B cell (primary cell): ENCODE results near the gene CD300LD. TPM values are rescaled to one million over a fixed set of nuclear protein-coding genes. Genes with fewer than 3 reads are reported as not detected.

Experiments used
- ATAC-seq: fragments of 200-7000 bp; cut with Tn5 transposase; one replicate; pipeline ENCODE4 v1.10.0; 2021; ENCODE audit warnings: low read depth, mild to moderate bottlenecking, moderate number of reproducible peaks, moderate library complexity
- CTCF ChIA-PET: fragments of 350-600 bp; sonication (Branson Sonifier 250); formaldehyde crosslinking; loops from one replicate; lab custom pipeline; 2021; ENCODE audit warnings: antibody characterized with exemption, inconsistent platforms; lab: Charles Lee
- POLR2A ChIA-PET: fragments of 350-600 bp; sonication (Branson Sonifier 250); formaldehyde crosslinking; loops from one replicate; lab custom pipeline; 2021; ENCODE audit warnings: antibody characterized with exemption; lab: Charles Lee
- DNase-seq: peaks from one replicate; pipeline ENCODE4 v3.0.0; 2013
- H2AFZ ChIP-seq: 2 replicates; pipeline ENCODE4 v1.6.1; 2012; ENCODE audit warnings: mild to moderate bottlenecking, low read depth, low read length; ENCODE audit not compliant: insufficient read depth, poor library complexity, severe bottlenecking
- H3K27ac ChIP-seq, 2 donors: 1 replicate in 1 of 2; 2 replicates in 1 of 2; pipeline ENCODE4 v1.5.1; 2012 to 2013; ENCODE audit warnings: low read length in 2 of 2, mild to moderate bottlenecking in 2 of 2, moderate library complexity in 1 of 2
- H3K27me3 ChIP-seq, 4 experiments: fragments of 200-600 bp in 1 of 4; sonication (generic) in 1 of 4; replicated peaks in 1 of 4; 1 replicate in 2 of 4; 2 replicates in 2 of 4; pipeline versions ENCODE4 v1.6.1 to v1.7.0; 2013 to 2016; ENCODE audit warnings: low read length in 3 of 4, mild to moderate bottlenecking in 2 of 4, mixed read lengths in 1 of 4, moderate library complexity in 1 of 4; ENCODE audit not compliant: insufficient read depth in 4 of 4, control insufficient read depth in 3 of 4; ENCODE audit errors: control extremely low read depth in 1 of 4
- H3K36me3 ChIP-seq, 2 experiments: replicated peaks in 1 of 2; 1 replicate in 1 of 2; 2 replicates in 1 of 2; pipeline versions ENCODE4 v1.6.1 to v1.7.1; 2013; ENCODE audit warnings: low read length in 1 of 2; ENCODE audit not compliant: insufficient read depth in 2 of 2, control insufficient read depth in 1 of 2; ENCODE audit errors: control extremely low read depth in 1 of 2, extremely low read depth in 1 of 2
- H3K4me1 ChIP-seq, 2 donors: fragments of 200-600 bp in 1 of 2; sonication (generic) in 1 of 2; 1 replicate in 1 of 2; 2 replicates in 1 of 2; pipeline versions ENCODE4 v1.5.1 to v1.6.1; 2013 to 2017; ENCODE audit warnings: low read length in 2 of 2; ENCODE audit not compliant: control insufficient read depth in 2 of 2, insufficient read depth in 2 of 2
- H3K4me2 ChIP-seq: replicated peaks from 2 replicates; pipeline ENCODE3; 2012; ENCODE audit warnings: mild to moderate bottlenecking, low read depth, low read length; ENCODE audit not compliant: poor library complexity, severe bottlenecking
- H3K4me3 ChIP-seq, 5 experiments: fragments of 200-600 bp in 1 of 5; sonication (generic) in 1 of 5; 1 replicate in 3 of 5; 2 replicates in 2 of 5; pipeline versions ENCODE4 v1.5.1 to v1.7.0; 2011 to 2016; ENCODE audit warnings: low read length in 4 of 5, mild to moderate bottlenecking in 4 of 5, low read depth in 2 of 5, control low read depth in 1 of 5, moderate library complexity in 1 of 5; ENCODE audit not compliant: insufficient read depth in 1 of 5; ENCODE audit errors: control extremely low read depth in 1 of 5, extremely low read depth in 1 of 5
- H3K79me2 ChIP-seq: fragments of 200-600 bp; sonication (generic); one replicate; pipeline ENCODE4 v1.6.0; 2016; ENCODE audit warnings: low read length; ENCODE audit not compliant: control insufficient read depth, insufficient read depth
- H3K9ac ChIP-seq: fragments of 200-600 bp; sonication (generic); 2 replicates; pipeline ENCODE4 v1.6.1; 2017; ENCODE audit warnings: mild to moderate bottlenecking, low read length, moderate library complexity
- H3K9me3 ChIP-seq, 3 donors: one replicate each; pipeline versions ENCODE4 v1.6.1 to v1.7.1; 2013; ENCODE audit warnings: low read length in 2 of 3; ENCODE audit not compliant: control insufficient read depth in 2 of 3, insufficient read depth in 1 of 3; ENCODE audit errors: control extremely low read depth in 1 of 3
- H4K20me1 ChIP-seq: 2 replicates; pipeline ENCODE4 v1.6.0; 2012; ENCODE audit warnings: mild to moderate bottlenecking, low read length; ENCODE audit not compliant: insufficient read depth, control insufficient read depth, poor library complexity, severe bottlenecking
- H3K27ac Mint-ChIP-seq: one replicate; pipeline ENCODE4 v1.8.0; 2021; ENCODE audit warnings: mixed read lengths
- H3K27me3 Mint-ChIP-seq: one replicate; pipeline ENCODE4 v1.8.0; 2021; ENCODE audit warnings: mixed read lengths
- H3K4me1 Mint-ChIP-seq: one replicate; pipeline ENCODE4 v1.8.0; 2021; ENCODE audit warnings: mixed read lengths
- H3K4me3 Mint-ChIP-seq: one replicate; pipeline ENCODE4 v1.8.0; 2021; ENCODE audit warnings: mixed read lengths
- H3K9me3 Mint-ChIP-seq: one replicate; pipeline ENCODE4 v1.8.0; 2022; ENCODE audit warnings: mixed read lengths; ENCODE audit not compliant: insufficient read depth
- EZH2 ChIP-seq: IDR thresholded peaks from 2 replicates; pipeline ENCODE4 v1.6.1; 2012; ENCODE audit warnings: borderline replicate concordance, low read depth, mild to moderate bottlenecking, moderate library complexity, low read length; ENCODE audit not compliant: insufficient read depth, poor library complexity, severe bottlenecking
- WGBS: methylation state at CpG from one replicate; pipeline ENCODE4 v1.1.5; 2013; ENCODE audit warnings: missing lambda C conversion rate; ENCODE audit not compliant: insufficient coverage; 5-methylcytosine and 5-hydroxymethylcytosine counted together
- intact Hi-C: fragments of 100-400 bp; cut with micrococcal nuclease; formaldehyde crosslinking; loops from one replicate; pipeline ENCODE4 v1.10.0; 2022
- polyA plus RNA-seq: library from polyadenylated mRNA; depleted of rRNA; stranded (reverse); fragments of >200 nt; gene quantifications from 2 replicates; pipeline ENCODE4 v1.2.3, GENCODE V29; 2012
- total RNA-seq, 2 donors: library from RNA; stranded (reverse); fragments of 120-200 nt in 1 of 2; gene quantifications; 1 replicate in 1 of 2; 2 replicates in 1 of 2; pipeline versions ENCODE4 v1.2.3 to v1.2.4, GENCODE V29; 2013 to 2022
- TF ChIP-seq, protein P1 (sequence below): fragments of 200-600 bp; IDR thresholded peaks from one replicate; pipeline ENCODE4 v1.8.0; 2022; ENCODE audit warnings: antibody characterized with exemption, mild to moderate bottlenecking

CD300LD gene
- total and polyA plus RNA-seq, 2 donors (not counting 1 experiment from before 2014, with no cell fraction given): not detected

DNA sequence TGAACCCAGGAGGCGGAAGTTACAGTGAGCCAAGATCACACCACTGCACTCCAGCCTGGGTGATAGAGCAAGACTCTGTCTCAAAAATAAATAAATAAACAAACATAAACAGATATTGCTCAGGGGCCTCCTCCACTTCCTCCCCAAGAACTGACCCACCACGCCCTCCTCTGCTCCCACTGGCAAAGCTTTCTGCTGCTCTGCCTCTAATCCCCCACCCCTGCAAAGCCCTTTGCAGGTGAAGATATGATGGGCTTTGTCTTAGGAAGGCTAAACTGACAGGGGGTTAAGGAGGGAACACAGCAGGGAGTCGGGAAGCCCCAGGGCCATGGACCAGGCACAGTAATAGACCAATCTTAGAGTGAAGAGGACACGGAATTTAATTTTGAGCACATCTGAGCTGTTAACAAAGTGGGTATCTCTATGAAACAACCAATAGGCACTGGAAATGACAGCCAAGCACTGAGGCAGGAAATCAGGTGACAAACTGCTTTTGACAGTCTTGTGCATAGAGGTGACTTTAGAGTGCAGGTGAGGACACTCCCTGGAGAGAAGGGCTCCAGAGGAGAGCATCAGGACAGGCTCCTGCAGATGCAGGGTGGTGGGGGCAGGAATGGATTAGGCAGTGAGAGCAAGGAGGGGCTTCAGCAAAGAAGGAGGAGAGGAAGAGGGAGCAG, 6.4 kb upstream of the CD300LD start:
- Mint-ChIP-seq H3K9me3 (no peaks in the 10 kb centered on the region), H3K4me3 (peak overlapping the region; percentile 52), H3K27me3 (peaks cover 4% of the 10 kb centered on the region), H3K4me1 (peaks cover 33% of the 10 kb centered on the region), H3K27ac (no peak overlapping the region)
- TF ChIP-seq, protein P1, sequence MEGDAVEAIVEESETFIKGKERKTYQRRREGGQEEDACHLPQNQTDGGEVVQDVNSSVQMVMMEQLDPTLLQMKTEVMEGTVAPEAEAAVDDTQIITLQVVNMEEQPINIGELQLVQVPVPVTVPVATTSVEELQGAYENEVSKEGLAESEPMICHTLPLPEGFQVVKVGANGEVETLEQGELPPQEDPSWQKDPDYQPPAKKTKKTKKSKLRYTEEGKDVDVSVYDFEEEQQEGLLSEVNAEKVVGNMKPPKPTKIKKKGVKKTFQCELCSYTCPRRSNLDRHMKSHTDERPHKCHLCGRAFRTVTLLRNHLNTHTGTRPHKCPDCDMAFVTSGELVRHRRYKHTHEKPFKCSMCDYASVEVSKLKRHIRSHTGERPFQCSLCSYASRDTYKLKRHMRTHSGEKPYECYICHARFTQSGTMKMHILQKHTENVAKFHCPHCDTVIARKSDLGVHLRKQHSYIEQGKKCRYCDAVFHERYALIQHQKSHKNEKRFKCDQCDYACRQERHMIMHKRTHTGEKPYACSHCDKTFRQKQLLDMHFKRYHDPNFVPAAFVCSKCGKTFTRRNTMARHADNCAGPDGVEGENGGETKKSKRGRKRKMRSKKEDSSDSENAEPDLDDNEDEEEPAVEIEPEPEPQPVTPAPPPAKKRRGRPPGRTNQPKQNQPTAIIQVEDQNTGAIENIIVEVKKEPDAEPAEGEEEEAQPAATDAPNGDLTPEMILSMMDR: no peak
- no peak for TF ChIP-seq EZH2
- 38% methylated on average over 2 of the region's 4 CpGs for WGBS
- DNase-seq: no peak
- CTCF ChIA-PET: no interaction called here
- Histone ChIP-seq H3K4me1 (peaks cover 28 to 32% of the 10 kb centered on the region in 2 donors), H3K9ac (no peak overlapping the region), H3K27ac (no peak overlapping the region), H2AFZ (no peak overlapping the region), H4K20me1 (no peaks in the 10 kb centered on the region), H3K36me3 (no peaks in the 10 kb centered on the region), H3K4me2 (peak overlapping the region; percentile 47), H3K9me3 (peaks cover 0 to 10% (median 4%) of the 10 kb centered on the region in 3 donors), H3K27me3 (peaks cover 0 to 2% (median 0%) of the 10 kb centered on the region in 4 experiments), H3K4me3 (no peak overlapping the region), H3K79me2 (no peaks in the 10 kb centered on the region)
- ATAC-seq: no peak
- intact Hi-C loops: no loop called here
- POLR2A ChIA-PET: no interaction called here

DNA sequence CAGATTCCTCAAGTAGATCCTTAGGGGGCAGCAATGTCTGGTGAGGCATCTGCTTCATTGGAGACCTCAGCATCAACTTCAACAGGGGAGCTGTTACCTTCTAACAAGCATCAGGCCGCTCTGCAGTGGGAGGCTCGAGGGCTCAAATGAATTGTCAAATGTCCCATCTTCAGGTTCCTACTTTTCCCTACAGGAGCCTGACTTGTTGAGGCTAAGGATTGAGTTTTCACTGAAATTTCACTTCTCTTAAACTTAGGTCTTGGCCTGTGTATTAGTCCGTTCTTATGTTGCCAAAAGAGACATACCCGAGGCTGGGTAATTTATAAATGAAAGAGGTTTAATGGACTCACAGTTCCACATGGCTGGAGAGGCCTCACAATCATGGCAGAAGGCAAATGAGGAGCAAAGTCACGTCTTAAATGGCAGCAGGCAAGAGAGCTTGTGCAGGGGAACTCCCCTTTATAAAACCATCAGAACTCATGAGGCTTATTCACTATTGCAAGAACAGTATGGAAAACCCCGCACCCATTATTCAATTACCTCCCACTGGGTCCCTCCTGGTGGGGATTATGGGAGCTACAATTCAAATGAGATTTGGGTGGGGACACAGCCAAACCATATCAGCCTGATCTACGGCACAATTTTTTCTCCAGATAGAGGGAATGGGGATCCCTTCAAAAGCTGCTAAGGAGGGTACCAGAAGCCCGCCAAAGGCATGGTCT, 5.1 kb upstream of the CD300LD start:
- no peaks in the 10 kb centered on the region for H3K36me3 ChIP-seq
- ChIA-PET CTCF (interaction anchor here (0.6 kb wide), 1 partner anchor 156 kb away, joined by 3 read pairs; no protein-coding TSS in a partner anchor), POLR2A (no interaction called here)
- H3K4me3 ChIP-seq: no peak overlapping the region
- ATAC-seq: no peak
- no peak for DNase-seq
- Mint-ChIP-seq H3K27me3 (peaks cover 4% of the 10 kb centered on the region), H3K4me3 (no peak overlapping the region), H3K9me3 (no peaks in the 10 kb centered on the region), H3K27ac (no peak overlapping the region), H3K4me1 (peaks cover 31% of the 10 kb centered on the region)
- 66% methylated on average over 2 of the region's 8 CpGs for WGBS
- intact Hi-C loops: no loop called here
- TF ChIP-seq, protein P1: no peak
- no peak for TF ChIP-seq EZH2
- peaks cover 24 to 25% of the 10 kb centered on the region in 2 donors for H3K4me1 ChIP-seq
- no peak overlapping the region for H3K27ac ChIP-seq
- H3K9ac ChIP-seq: no peak overlapping the region
- no peaks in the 10 kb centered on the region for H3K79me2 ChIP-seq
- H4K20me1 ChIP-seq: no peaks in the 10 kb centered on the region
- no peak overlapping the region for H3K4me2 ChIP-seq
- peaks cover 0 to 2% (median 0%) of the 10 kb centered on the region in 4 experiments for H3K27me3 ChIP-seq
- no peak overlapping the region for H2AFZ ChIP-seq
- H3K9me3 ChIP-seq: peaks cover 0 to 10% (median 4%) of the 10 kb centered on the region in 3 donors
